Mesothelial cell of epicardium (in vitro differentiated cells): ENCODE results near the gene PGAP2. TPM values are rescaled to one million over a fixed set of nuclear protein-coding genes. Genes with fewer than 3 reads are reported as not detected.

Experiments used
- DNase-seq, 2 experiments: peaks; one replicate each; pipeline ENCODE4 v3.0.0; 2021; ENCODE audit warnings: low spot score in 2 of 2; ENCODE audit not compliant: unreplicated experiment in 2 of 2
- H3K27ac Mint-ChIP-seq: 2 replicates; pipeline ENCODE4 v1.8.0; 2021; ENCODE audit warnings: mixed read lengths
- H3K27me3 Mint-ChIP-seq: 2 replicates; pipeline ENCODE4 v1.8.0; 2021; ENCODE audit warnings: low read depth, mixed read lengths
- H3K36me3 Mint-ChIP-seq: 2 replicates; pipeline ENCODE4 v1.8.0; 2021; ENCODE audit warnings: mixed read lengths
- H3K4me1 Mint-ChIP-seq: 2 replicates; pipeline ENCODE4 v1.8.0; 2021; ENCODE audit warnings: mixed read lengths
- H3K4me3 Mint-ChIP-seq: 2 replicates; pipeline ENCODE4 v1.8.0; 2021; ENCODE audit warnings: mild to moderate bottlenecking, moderate library complexity, mixed read lengths
- H3K9me3 Mint-ChIP-seq: 2 replicates; pipeline ENCODE4 v1.8.0; 2021; ENCODE audit warnings: mixed read lengths
- total RNA-seq: library from RNA; stranded (reverse); gene quantifications from 3 replicates; pipeline ENCODE4 v1.2.1, GENCODE V29; 2021
- TF ChIP-seq, protein P1 (sequence below): fragments of 200-600 bp; sonication (generic); IDR thresholded peaks from one replicate; pipeline ENCODE4 v1.5.0; 2021; ENCODE audit warnings: antibody characterized with exemption; ENCODE audit not compliant: unreplicated experiment

The PGAP2 gene
- total RNA-seq, 1 donor from 2014 or later: 47.6 TPM

DNA sequence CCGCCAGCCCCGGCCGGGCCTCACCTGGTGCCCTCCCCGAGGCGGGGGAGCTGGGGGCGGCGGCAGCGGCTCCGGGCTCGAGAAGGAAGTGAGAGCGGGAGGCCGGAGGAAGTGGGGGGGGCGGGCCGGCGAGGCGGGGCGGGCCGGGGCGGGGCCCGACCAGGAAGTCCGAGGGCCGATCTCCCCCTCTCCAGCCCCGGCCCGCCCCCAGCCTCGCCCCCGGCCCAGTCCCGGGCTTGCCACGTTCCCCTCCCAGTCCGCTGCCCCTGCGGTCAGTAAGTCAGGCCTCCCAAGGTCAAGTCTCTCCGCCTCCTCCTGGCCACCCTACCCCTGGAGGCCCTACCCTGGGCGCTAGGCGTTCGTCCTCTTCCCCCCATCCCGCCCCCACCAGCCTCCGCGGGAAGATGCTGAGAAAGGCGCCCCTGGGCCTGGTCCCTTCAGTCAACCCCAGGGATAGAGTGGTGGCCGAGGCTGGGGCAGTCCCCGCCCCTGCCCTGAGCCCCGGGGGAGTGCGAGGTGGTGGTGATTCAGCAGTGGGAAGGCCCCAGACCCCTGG is 32.6 kb downstream of the PGAP2 start, which contains the start of gene RHOG:
Gene RHOG (minus strand): TSS at position 90 of the 556 bp plus-strand sequence. CDS start 12,821 bp downstream, outside the sequence.
- Mint-ChIP-seq H3K4me1 (peaks cover 16% of the 10 kb centered on the region), H3K9me3 (no peaks in the 10 kb centered on the region), H3K4me3 (peak within 1 kb of the TSS; percentile 79), H3K36me3 (no peaks in the 10 kb centered on the region), H3K27ac (peak within 1 kb of the TSS; percentile 87), H3K27me3 (no peaks in the 10 kb centered on the region)
- TF ChIP-seq, protein P1, sequence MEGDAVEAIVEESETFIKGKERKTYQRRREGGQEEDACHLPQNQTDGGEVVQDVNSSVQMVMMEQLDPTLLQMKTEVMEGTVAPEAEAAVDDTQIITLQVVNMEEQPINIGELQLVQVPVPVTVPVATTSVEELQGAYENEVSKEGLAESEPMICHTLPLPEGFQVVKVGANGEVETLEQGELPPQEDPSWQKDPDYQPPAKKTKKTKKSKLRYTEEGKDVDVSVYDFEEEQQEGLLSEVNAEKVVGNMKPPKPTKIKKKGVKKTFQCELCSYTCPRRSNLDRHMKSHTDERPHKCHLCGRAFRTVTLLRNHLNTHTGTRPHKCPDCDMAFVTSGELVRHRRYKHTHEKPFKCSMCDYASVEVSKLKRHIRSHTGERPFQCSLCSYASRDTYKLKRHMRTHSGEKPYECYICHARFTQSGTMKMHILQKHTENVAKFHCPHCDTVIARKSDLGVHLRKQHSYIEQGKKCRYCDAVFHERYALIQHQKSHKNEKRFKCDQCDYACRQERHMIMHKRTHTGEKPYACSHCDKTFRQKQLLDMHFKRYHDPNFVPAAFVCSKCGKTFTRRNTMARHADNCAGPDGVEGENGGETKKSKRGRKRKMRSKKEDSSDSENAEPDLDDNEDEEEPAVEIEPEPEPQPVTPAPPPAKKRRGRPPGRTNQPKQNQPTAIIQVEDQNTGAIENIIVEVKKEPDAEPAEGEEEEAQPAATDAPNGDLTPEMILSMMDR: no peak
- DNase-seq: peak; percentile 48 to 74

DNA sequence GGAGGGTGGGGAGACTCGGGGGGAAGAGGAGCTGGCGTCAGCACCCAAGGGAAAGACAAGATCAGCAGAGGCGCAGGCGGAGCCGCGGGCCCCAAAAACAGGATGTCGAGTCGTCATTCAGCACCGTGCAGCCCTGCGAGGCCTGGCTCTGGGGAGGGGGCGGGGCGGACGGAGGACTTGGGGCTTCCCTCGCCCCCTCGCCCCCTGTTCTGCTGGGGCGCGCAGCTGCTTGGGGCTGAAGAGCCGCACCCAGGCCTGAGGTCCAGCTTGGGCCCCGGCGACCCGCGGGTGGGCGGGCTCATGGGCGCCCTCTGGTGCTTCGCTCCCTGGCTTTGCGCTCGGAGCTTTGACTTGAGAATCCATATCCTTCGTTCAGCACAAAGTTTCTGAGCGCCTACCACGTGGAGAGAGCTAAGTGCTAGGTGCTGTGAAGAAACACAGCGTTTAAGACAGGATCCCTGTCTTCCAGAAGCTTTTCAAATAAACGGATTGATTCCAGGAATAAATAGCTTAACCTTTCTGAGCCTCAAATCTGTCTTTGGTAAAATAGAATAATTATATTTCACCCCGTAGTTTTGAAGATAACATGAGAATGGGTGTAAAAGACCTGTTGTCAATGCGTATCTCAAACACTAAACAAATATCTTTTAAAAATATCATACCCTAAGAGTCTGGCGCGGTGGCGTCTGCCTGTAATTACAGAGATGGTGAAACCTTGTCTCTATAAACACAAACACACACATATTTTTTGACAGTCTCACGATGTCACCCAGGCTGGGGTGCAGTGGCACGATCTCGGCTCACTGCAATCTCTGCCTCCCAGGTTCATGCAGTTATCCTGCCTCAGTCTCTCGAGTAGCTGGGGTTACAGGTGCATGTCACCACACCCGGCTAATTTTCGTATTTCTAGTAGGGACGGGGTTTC is 33.3 kb downstream of the PGAP2 start:
- peak; percentile 54 to 79 for DNase-seq
- peak overlapping the region; percentile 79 for H3K4me3 Mint-ChIP-seq
- TF ChIP-seq, protein P1: no peak
- H3K4me1 Mint-ChIP-seq: peaks cover 16% of the 10 kb centered on the region
- H3K27me3 Mint-ChIP-seq: no peaks in the 10 kb centered on the region
- no peaks in the 10 kb centered on the region for H3K36me3 Mint-ChIP-seq
- no peaks in the 10 kb centered on the region for H3K9me3 Mint-ChIP-seq
- peak overlapping the region; percentile 87 for H3K27ac Mint-ChIP-seq

- no peaks in the 10 kb centered on the region for H3K9me3 Mint-ChIP-seq
- peaks cover 12% of the 10 kb centered on the region for H3K4me1 Mint-ChIP-seq
- H3K36me3 Mint-ChIP-seq: no peaks in the 10 kb centered on the region
- no peak for DNase-seq
- TF ChIP-seq, protein P1: no peak
- no peak overlapping the region for H3K4me3 Mint-ChIP-seq
- no peak overlapping the region for H3K27ac Mint-ChIP-seq
- H3K27me3 Mint-ChIP-seq: no peaks in the 10 kb centered on the region
These were observed 35.0 kb downstream of the PGAP2 start for GRCh38 chr11:3843326-3843725.

GRCh38 chr11:3845246-3845645 is 36.9 kb downstream of the PGAP2 start:
- TF ChIP-seq, protein P1: no peak
- Mint-ChIP-seq H3K4me1 (no peaks in the 10 kb centered on the region), H3K27ac (no peak overlapping the region), H3K27me3 (no peaks in the 10 kb centered on the region), H3K36me3 (no peaks in the 10 kb centered on the region), H3K4me3 (no peak overlapping the region), H3K9me3 (no peaks in the 10 kb centered on the region)
- DNase-seq: no peak

- Mint-ChIP-seq H3K27me3 (no peaks in the 10 kb centered on the region), H3K27ac (no peak overlapping the region), H3K4me3 (no peak overlapping the region), H3K4me1 (no peaks in the 10 kb centered on the region), H3K36me3 (no peaks in the 10 kb centered on the region), H3K9me3 (no peaks in the 10 kb centered on the region)
- TF ChIP-seq, protein P1: no peak
- no peak for DNase-seq
These were observed 37.3 kb downstream of the PGAP2 start for GRCh38 chr11:3845670-3846069.
